HG03342 (cell line): Measurements from ENCODE around the gene CBARP.
A peak's percentile ranks its signal among the peaks of the same experiment; 100 is the strongest.

Source experiments
- ATAC-seq: cut with Tn5 transposase; IDR thresholded peaks from one replicate; pipeline ENCODE4 v1.9.1; 2021; ENCODE audit warnings: mild to moderate bottlenecking, moderate library complexity; ENCODE audit not compliant: unreplicated experiment

CBARP gene

GRCh38 chr19:1275976-1276627 lies 38.3 kb upstream of the CBARP start:
- no peak for ATAC-seq

DNA sequence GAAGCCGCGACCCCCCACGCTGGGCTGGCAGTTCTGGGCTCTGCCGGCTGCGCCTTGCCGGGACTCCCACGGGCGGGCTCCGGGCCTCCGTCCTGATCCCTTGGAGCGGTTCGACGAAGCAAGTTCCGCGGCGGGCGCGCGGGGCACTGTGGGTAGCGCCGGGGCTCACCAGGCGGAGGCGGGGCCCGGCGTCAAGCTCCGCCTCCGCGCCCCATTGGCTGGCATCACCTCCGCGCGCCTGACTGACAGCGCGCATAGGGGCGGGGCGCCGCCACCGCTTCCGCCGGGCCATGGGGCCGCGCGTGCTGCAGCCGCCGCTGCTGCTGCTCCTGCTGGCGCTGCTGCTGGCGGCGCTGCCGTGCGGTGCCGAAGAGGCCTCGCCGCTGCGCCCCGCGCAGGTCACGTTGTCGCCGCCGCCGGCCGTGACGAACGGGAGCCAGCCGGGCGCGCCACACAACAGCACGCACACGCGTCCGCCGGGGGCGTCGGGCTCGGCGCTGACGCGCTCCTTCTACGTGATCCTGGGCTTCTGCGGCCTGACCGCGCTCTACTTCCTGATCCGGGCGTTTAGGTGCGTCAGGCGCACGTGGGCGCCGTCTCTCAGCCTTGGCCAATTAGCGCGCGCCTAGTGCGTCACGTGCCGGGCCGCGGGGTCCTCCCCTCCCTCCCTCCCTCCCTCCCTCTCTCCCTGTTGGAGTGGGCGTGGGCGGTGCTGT lies 37.6 kb upstream of the CBARP start, which contains the start of gene FAM174C:
TSS of gene FAM174C (plus strand) at position 271 of the 716 bp plus-strand sequence. CDS start at position 291, 20 bp downstream.
- ATAC-seq = peak; percentile 63

DNA sequence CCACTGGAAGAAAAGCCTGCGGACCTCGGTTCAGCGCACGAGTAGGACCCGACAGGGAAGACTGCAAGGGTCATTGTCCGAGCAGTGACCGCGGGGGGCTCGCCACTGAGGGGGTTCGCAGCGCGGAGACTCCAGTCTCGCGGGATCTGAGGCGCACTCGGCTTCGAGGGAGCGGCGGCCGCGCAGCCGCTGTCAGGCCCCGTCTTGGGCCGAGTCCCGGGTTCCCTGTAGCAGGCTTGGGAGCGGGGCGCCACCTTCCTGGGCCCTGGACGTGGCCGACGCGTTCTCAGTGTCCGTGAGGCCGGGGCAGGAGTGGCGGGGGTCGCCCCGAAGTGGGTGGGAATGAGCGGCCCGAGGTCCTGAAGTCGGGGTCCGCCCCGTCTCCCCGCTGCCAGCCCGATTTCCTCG lies 37.1 kb upstream of the CBARP start:
- ATAC-seq = no peak

DNA sequence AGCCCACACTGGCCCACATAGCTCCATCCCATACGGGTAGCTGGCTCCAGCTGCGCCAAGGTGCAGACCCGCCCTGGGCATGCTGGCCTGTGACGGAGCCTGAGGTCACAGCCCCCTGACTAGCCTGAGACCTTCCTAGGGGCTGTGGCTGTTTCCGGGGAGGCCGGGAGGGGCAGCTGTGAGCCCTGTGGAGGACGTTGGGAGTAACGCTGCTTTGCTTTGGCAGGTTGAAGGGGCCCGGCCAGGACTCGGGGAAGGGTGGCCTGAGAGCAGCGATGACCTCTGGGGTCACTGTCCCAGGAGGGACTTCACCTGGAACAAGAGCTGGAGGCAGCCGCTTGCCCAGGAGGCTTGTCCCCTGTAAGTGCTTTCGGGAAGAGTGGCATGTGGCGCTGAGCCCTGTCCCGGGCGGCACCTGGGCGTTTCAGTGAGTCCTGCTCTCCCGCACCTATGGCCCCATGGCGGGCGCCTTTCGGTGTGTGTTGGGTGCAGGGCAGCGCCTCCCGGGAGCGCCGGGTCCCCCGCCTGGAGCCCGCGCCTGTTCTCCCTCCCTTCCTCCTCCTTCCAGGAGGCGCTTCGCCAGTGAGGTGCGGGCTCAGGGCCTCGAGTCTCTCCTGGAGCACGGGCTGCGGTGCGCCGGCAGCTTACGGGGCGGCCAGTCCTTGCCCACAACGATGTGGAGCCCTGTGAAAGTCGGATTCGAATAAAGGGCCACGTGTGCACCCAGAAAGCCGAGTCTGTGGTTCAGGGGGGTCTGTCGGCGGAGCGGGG lies 36.5 kb upstream of the CBARP start:
- ATAC-seq = no peak

- ATAC-seq = no peak
Observed at GRCh38 chr19:1273263-1274041, 35.6 kb upstream of the CBARP start.

- ATAC-seq = no peak
Observed at GRCh38 chr19:1272423-1273262, 34.8 kb upstream of the CBARP start.

DNA sequence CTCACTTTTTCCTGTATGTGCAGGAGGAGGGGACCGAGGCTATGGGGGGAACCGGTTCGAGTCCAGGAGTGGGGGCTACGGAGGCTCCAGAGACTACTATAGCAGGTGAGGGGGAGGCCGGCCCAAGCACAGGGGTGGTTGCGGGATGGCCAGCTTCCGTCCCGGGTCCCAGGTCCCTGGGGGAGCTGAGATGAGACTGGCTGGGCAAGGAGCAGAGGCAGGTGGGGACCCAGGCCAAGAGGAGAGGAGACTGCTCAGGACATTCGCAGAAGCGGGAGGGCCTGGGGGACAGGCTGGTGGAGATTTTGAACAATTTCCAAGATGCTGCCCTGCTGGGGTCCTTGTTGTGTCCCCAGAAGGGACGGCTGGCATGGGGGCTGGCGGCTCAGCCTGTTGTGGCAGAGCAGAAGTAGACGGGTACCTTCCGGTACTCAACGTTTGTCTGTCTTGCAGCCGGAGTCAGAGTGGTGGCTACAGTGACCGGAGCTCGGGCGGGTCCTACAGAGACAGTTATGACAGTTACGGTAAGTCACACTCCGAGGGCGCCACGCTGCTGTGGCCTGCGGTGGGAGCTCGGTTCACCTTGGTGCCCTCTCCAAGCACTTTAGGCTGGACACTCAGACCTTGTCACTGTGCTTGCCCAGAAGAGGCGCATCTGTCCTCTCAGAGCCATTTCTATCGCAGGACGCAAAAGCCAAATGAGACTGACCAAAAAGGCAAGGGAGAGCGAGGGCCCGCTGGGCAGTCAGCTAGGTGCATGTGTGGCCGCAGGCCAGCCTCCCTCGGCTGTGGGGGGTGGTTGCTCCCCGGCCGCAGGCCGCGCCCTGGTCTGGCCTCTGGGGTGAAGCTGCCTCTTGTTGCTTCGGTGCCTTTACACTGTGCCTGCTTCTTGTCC lies 34.0 kb upstream of the CBARP start:
- ATAC-seq = no peak

- no peak for ATAC-seq
Observed at GRCh38 chr19:1270854-1271527, 33.2 kb upstream of the CBARP start.

GRCh38 chr19:1270213-1270853 lies 32.5 kb upstream of the CBARP start:
- no peak for ATAC-seq

DNA sequence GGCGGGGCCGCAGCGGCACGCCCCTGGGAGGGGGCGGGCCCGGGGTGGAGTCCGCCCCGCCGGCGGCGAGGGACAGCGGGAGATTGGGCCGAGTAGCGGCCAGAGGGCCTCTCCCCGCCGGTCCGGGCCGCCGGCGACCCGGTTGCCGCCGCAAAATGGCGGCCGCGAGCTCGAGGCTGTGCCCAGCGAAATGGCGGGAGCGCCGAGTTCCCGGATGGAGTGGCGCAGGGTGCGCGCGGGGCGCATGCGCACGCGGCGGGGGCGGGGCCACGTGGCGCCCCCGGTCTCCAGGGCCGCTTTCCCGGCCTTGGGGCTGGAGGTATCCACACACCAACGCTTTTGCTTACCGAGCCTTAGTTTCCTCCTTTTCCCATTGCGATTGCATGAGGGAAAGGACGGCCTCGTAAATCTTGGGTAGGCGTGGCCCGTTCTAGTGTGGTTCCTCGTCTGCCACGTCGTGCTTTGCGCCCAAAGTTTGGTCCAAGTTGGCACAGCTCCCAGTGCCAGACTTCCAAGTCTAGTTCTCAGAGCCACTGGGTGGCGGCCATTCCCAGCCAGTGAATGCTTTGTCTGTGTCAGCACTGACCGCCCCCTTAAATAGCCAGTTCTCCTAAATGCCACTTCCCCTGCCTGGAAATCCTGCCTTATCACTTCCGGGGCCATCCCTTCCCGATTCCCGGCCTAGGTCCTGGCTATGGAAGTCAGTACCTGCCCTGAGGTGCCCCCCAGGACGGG lies 31.8 kb upstream of the CBARP start:
- ATAC-seq = peak; percentile 16

- peak; percentile 54 for ATAC-seq
Observed at GRCh38 chr19:1269065-1269477, 31.3 kb upstream of the CBARP start, which contains the start of gene CIRBP. Gene CIRBP (plus strand): TSS chr19:1269332. CDS start chr19:1270934, 1,602 bp downstream.

- no peak for ATAC-seq
Observed at GRCh38 chr19:1268226-1269064, 30.6 kb upstream of the CBARP start.

GRCh38 chr19:1267477-1268225 lies 29.8 kb upstream of the CBARP start:
- ATAC-seq = no peak

DNA sequence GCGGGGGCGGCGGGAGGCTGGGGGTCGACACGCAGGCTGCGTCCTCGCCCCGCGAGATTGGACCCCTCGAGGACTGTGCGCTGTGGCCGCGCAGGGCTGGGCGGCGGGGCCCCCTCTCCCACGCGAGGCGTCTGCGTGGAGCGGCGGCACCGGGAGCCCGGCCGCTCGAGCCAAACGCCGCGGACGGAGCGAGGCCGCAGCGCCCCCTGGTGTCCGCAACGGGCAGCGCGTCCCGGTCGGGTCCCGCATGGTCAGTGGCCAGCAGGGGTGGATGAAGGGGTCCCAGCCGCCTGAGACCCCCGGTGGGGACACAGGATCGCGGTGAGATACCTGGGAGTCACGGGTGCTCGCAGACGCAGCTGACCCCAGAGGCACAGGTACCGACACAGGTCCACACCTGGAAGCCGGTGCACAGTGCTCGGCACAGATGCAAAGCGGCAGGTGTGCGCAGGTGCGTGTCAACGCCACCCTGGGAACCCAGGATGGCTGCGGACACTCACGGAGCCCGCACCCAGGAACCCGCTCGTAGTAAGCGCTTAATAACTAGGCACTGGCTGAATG lies 29.2 kb upstream of the CBARP start:
- ATAC-seq = peak; percentile 15
